ENCODE measurements around the gene ADAM15.

ADAM15 gene

GRCh38 chr1:155032886-155033285 lies 18.2 kb upstream of the ADAM15 start:
- Histone ChIP-seq H3K27ac (ENCODE audit: low read depth, low read length) (no peak overlapping the region), H3K36me3 (ENCODE audit: insufficient read depth, low read length) (no peaks in the 10 kb centered on the region), H3K27me3 (ENCODE audit: insufficient read depth, low read length) (no peaks in the 10 kb centered on the region), H3K4me3 (ENCODE audit: low read depth, low read length) (no peak overlapping the region), H3K4me1 (ENCODE audit: control insufficient read depth, insufficient read depth, low read length, unreplicated experiment) (no peaks in the 10 kb centered on the region), H3K79me2 (ENCODE audit: control insufficient read depth, insufficient read depth, low read length, unreplicated experiment) (no peaks in the 10 kb centered on the region), H2AFZ (ENCODE audit: low read length, unreplicated experiment) (no peak overlapping the region)

- Histone ChIP-seq H3K4me3 (ENCODE audit: low read depth, low read length) (no peak within 1 kb of the TSS), H3K79me2 (ENCODE audit: control insufficient read depth, insufficient read depth, low read length, unreplicated experiment) (no peaks in the 10 kb centered on the region), H3K27me3 (ENCODE audit: insufficient read depth, low read length) (no peaks in the 10 kb centered on the region)
These were observed 17.6 kb upstream of the ADAM15 start, which contains the start of the genes DCST1 and DCST2 for GRCh38 chr1:155033524-155033923. Gene DCST1 (plus strand): TSS chr1:155033824. CDS start chr1:155034037, 213 bp downstream. Gene DCST2 (minus strand): TSS chr1:155033781. CDS start chr1:155033701, 80 bp downstream.

GRCh38 chr1:155034318-155035208 lies 16.6 kb upstream of the ADAM15 start:
- H2AFZ ChIP-seq (ENCODE audit: low read length, unreplicated experiment) = no peak overlapping the region
- peaks cover 8% of the 10 kb centered on the region for H3K4me1 ChIP-seq (ENCODE audit: control insufficient read depth, insufficient read depth, low read length, unreplicated experiment)
- no peaks in the 10 kb centered on the region for H3K27me3 ChIP-seq (ENCODE audit: insufficient read depth, low read length)
- H3K36me3 ChIP-seq (ENCODE audit: insufficient read depth, low read length) = no peaks in the 10 kb centered on the region
- H3K27ac ChIP-seq (ENCODE audit: low read depth, low read length) = no peak overlapping the region
- H3K79me2 ChIP-seq (ENCODE audit: control insufficient read depth, insufficient read depth, low read length, unreplicated experiment) = no peaks in the 10 kb centered on the region
- no peak overlapping the region for H3K4me3 ChIP-seq (ENCODE audit: low read depth, low read length)

More at GRCh38 chr1:155033524-155033923, 17.6 kb upstream of the ADAM15 start, which contains the start of the genes DCST1 and DCST2:
- no peak within 1 kb of the TSS for H3K27ac ChIP-seq (ENCODE audit: low read depth, low read length)
- H3K4me1 ChIP-seq (ENCODE audit: control insufficient read depth, insufficient read depth, low read length, unreplicated experiment) = peaks cover 3% of the 10 kb centered on the region
- no peak within 1 kb of the TSS for H2AFZ ChIP-seq (ENCODE audit: low read length, unreplicated experiment)
- no peaks in the 10 kb centered on the region for H3K36me3 ChIP-seq (ENCODE audit: insufficient read depth, low read length)

- Histone ChIP-seq H3K4me3 (ENCODE audit: low read depth, low read length) (no peak overlapping the region), H3K4me1 (ENCODE audit: control insufficient read depth, insufficient read depth, low read length, unreplicated experiment) (peaks cover 8% of the 10 kb centered on the region), H2AFZ (ENCODE audit: low read length, unreplicated experiment) (no peak overlapping the region), H3K36me3 (ENCODE audit: insufficient read depth, low read length) (no peaks in the 10 kb centered on the region), H3K27ac (ENCODE audit: low read depth, low read length) (no peak overlapping the region), H3K79me2 (ENCODE audit: control insufficient read depth, insufficient read depth, low read length, unreplicated experiment) (no peaks in the 10 kb centered on the region), H3K27me3 (ENCODE audit: insufficient read depth, low read length) (no peaks in the 10 kb centered on the region)
These were observed 15.2 kb upstream of the ADAM15 start for GRCh38 chr1:155035936-155036335.

- no peak overlapping the region for H3K27ac ChIP-seq (ENCODE audit: low read depth, low read length)
- no peaks in the 10 kb centered on the region for H3K36me3 ChIP-seq (ENCODE audit: insufficient read depth, low read length)
- H3K27me3 ChIP-seq (ENCODE audit: insufficient read depth, low read length) = no peaks in the 10 kb centered on the region
- no peaks in the 10 kb centered on the region for H3K79me2 ChIP-seq (ENCODE audit: control insufficient read depth, insufficient read depth, low read length, unreplicated experiment)
- H3K4me3 ChIP-seq (ENCODE audit: low read depth, low read length) = no peak overlapping the region
- no peak overlapping the region for H2AFZ ChIP-seq (ENCODE audit: low read length, unreplicated experiment)
- H3K4me1 ChIP-seq (ENCODE audit: control insufficient read depth, insufficient read depth, low read length, unreplicated experiment) = peaks cover 8% of the 10 kb centered on the region
These were observed 14.1 kb upstream of the ADAM15 start for GRCh38 chr1:155037043-155037442.

GRCh38 chr1:155037851-155038441 lies 13.2 kb upstream of the ADAM15 start:
- Histone ChIP-seq H3K4me1 (ENCODE audit: control insufficient read depth, insufficient read depth, low read length, unreplicated experiment) (peaks cover 8% of the 10 kb centered on the region), H3K36me3 (ENCODE audit: insufficient read depth, low read length) (no peaks in the 10 kb centered on the region), H3K27ac (ENCODE audit: low read depth, low read length) (no peak overlapping the region), H2AFZ (ENCODE audit: low read length, unreplicated experiment) (no peak overlapping the region), H3K79me2 (ENCODE audit: control insufficient read depth, insufficient read depth, low read length, unreplicated experiment) (no peaks in the 10 kb centered on the region), H3K4me3 (ENCODE audit: low read depth, low read length) (no peak overlapping the region), H3K27me3 (ENCODE audit: insufficient read depth, low read length) (no peaks in the 10 kb centered on the region)

GRCh38 chr1:155038602-155039307 lies 12.4 kb upstream of the ADAM15 start:
- H3K36me3 ChIP-seq (ENCODE audit: insufficient read depth, low read length) = no peaks in the 10 kb centered on the region
- H3K27me3 ChIP-seq (ENCODE audit: insufficient read depth, low read length) = no peaks in the 10 kb centered on the region
- no peak overlapping the region for H3K27ac ChIP-seq (ENCODE audit: low read depth, low read length)
- no peaks in the 10 kb centered on the region for H3K79me2 ChIP-seq (ENCODE audit: control insufficient read depth, insufficient read depth, low read length, unreplicated experiment)
- H3K4me3 ChIP-seq (ENCODE audit: low read depth, low read length) = no peak overlapping the region
- H2AFZ ChIP-seq (ENCODE audit: low read length, unreplicated experiment) = no peak overlapping the region
- H3K4me1 ChIP-seq (ENCODE audit: control insufficient read depth, insufficient read depth, low read length, unreplicated experiment) = peaks cover 8% of the 10 kb centered on the region

- H3K27ac ChIP-seq (ENCODE audit: low read depth, low read length) = no peak overlapping the region
- H3K27me3 ChIP-seq (ENCODE audit: insufficient read depth, low read length) = no peaks in the 10 kb centered on the region
- H3K36me3 ChIP-seq (ENCODE audit: insufficient read depth, low read length) = no peaks in the 10 kb centered on the region
- H3K4me3 ChIP-seq (ENCODE audit: low read depth, low read length) = no peak overlapping the region
- H3K79me2 ChIP-seq (ENCODE audit: control insufficient read depth, insufficient read depth, low read length, unreplicated experiment) = no peaks in the 10 kb centered on the region
- H3K4me1 ChIP-seq (ENCODE audit: control insufficient read depth, insufficient read depth, low read length, unreplicated experiment) = peaks cover 8% of the 10 kb centered on the region
- no peak overlapping the region for H2AFZ ChIP-seq (ENCODE audit: low read length, unreplicated experiment)
These were observed 11.8 kb upstream of the ADAM15 start for GRCh38 chr1:155039308-155039669.

GRCh38 chr1:155040358-155041093 lies 10.6 kb upstream of the ADAM15 start:
- H3K79me2 ChIP-seq (ENCODE audit: control insufficient read depth, insufficient read depth, low read length, unreplicated experiment) = no peaks in the 10 kb centered on the region
- H3K4me3 ChIP-seq (ENCODE audit: low read depth, low read length) = no peak overlapping the region
- H3K36me3 ChIP-seq (ENCODE audit: insufficient read depth, low read length) = no peaks in the 10 kb centered on the region
- no peak overlapping the region for H3K27ac ChIP-seq (ENCODE audit: low read depth, low read length)
- H2AFZ ChIP-seq (ENCODE audit: low read length, unreplicated experiment) = no peak overlapping the region
- H3K4me1 ChIP-seq (ENCODE audit: control insufficient read depth, insufficient read depth, low read length, unreplicated experiment) = peaks cover 19% of the 10 kb centered on the region
- H3K27me3 ChIP-seq (ENCODE audit: insufficient read depth, low read length) = no peaks in the 10 kb centered on the region

- H3K79me2 ChIP-seq (ENCODE audit: control insufficient read depth, insufficient read depth, low read length, unreplicated experiment) = no peaks in the 10 kb centered on the region
- no peaks in the 10 kb centered on the region for H3K36me3 ChIP-seq (ENCODE audit: insufficient read depth, low read length)
- H3K4me1 ChIP-seq (ENCODE audit: control insufficient read depth, insufficient read depth, low read length, unreplicated experiment) = peaks cover 19% of the 10 kb centered on the region
- H3K27ac ChIP-seq (ENCODE audit: low read depth, low read length) = no peak overlapping the region
- H3K4me3 ChIP-seq (ENCODE audit: low read depth, low read length) = no peak overlapping the region
- no peaks in the 10 kb centered on the region for H3K27me3 ChIP-seq (ENCODE audit: insufficient read depth, low read length)
- H2AFZ ChIP-seq (ENCODE audit: low read length, unreplicated experiment) = no peak overlapping the region
These were observed 8.3 kb upstream of the ADAM15 start for GRCh38 chr1:155042789-155043188.
